SIG-M5 (cell line): ENCODE results near the gene RUFY4.
A peak's percentile ranks its signal among the peaks of the same experiment; 100 is the strongest.

ENCODE experiments used
- DNase-seq: peaks from one replicate; lab custom pipeline; 2025; lab: John Stamatoyannopoulos, UW

The RUFY4 gene

DNA sequence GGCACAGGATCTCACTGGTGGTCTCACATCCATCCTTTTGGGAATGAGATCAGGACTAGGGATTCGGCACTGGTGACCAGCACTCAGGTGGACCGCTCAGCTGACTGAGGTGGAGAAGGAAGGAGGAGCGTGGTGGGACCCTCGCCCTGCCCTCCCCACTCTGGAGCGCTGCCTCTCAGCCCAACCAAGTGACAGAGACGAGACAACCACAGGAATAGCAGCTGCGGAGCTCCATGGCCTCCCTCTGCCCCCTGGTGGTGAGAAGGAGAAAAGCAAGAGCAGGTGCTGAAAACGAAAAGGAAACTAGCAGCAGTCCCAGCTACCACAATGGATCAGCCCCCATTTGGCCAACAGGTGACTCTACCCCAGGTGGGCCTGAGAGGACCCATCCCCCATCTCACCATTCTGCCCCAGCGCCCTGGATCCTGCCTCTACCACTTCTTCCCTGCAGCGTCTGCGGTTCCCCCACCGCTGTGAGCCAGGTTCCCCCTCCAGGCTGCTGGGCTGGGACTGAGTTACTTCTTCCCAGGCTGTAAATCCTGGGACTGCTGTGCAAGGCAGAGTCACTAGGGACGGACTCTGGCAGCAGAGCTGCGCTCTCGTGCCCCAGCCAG lies at the start of gene RUFY4:
Gene RUFY4, plus strand, starts transcription at position 533 of the 614 bp plus-strand sequence. CDS start 1,353 bp downstream, outside the sequence.
- peak; percentile 52 for DNase-seq

DNA sequence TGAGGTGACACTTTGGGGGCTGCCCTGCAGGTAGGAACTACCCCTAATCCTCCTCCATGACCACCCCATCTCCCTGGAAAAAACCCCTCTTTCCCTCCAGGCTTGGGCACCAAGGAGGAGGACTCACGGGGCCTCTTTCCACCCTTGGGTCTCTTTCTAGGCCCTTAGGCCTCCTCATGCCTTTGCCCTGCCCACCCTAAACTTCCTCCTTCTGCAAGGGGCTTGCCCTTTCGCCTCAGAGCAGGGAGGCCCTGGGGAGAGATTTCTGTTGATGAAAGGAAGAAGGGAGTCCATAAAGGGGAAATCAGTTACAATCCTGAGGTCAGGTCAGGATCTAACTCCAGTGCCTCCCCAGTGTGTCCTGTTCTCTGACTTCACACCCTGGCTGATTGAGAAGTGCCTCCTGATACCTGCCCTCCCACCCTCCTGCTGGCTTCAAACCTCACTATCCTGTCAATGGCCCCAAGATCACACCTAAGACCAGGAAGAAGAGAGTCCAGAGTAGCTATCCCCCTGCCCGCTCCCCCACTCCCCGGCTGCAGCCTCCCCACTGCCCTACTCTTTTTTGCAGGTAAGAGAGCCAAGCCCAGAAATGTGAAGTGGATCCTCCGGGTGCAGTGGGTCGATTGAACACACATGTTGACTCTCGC lies 49.5 kb upstream of the RUFY4 start:
- peak; percentile 12 for DNase-seq

DNA sequence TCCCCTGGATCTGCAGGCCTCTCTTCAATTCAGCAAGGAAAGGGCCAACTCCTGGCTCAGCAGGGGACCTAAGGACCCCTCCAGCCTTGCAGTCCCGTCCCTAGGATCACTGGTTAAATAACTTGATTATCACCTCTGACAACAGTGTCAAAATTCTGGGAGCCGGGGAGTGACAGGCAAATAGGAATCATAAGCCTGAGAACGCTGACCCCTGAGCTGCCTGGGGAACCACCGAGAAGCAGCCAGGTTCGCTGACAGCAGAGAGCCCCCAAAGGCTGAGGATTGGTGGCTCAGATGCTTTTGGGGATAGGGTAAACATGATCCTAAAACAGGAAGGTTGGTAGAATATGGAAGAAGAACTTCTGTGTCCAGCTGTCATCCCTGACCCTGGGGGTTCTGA lies 48.8 kb upstream of the RUFY4 start:
- DNase-seq = no peak

- no peak for DNase-seq
Measured at GRCh38 chr2:218020966-218021535, 48.0 kb upstream of the RUFY4 start.

DNA sequence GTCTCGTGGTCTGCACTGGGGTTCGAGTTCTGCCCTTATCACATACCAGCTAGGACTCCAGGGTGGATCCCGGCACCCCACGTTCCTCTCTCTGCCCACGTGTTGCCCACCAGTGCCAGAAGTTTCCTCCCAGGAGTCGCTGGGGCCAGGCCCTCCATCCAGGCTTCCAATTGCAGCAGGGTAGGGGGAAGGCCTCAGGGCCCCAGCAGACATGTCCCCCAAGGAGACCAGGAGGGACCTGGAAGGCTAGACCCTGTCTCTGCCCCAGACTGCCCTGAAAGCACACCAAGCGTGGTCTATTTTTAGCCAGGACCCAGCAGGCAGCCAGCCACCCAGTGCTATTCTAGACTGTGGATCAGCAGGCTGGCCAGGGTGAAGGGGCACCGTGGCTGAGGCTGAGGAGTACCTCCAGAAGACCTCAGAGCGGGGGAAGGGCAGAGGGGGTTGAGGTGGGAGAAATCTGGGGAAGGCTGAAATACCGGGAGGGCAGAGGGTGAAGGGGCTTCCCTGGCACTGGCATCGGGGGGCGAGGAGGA lies 47.4 kb upstream of the RUFY4 start:
- DNase-seq = no peak

GRCh38 chr2:218022131-218022850 lies 46.8 kb upstream of the RUFY4 start:
- DNase-seq = no peak

DNA sequence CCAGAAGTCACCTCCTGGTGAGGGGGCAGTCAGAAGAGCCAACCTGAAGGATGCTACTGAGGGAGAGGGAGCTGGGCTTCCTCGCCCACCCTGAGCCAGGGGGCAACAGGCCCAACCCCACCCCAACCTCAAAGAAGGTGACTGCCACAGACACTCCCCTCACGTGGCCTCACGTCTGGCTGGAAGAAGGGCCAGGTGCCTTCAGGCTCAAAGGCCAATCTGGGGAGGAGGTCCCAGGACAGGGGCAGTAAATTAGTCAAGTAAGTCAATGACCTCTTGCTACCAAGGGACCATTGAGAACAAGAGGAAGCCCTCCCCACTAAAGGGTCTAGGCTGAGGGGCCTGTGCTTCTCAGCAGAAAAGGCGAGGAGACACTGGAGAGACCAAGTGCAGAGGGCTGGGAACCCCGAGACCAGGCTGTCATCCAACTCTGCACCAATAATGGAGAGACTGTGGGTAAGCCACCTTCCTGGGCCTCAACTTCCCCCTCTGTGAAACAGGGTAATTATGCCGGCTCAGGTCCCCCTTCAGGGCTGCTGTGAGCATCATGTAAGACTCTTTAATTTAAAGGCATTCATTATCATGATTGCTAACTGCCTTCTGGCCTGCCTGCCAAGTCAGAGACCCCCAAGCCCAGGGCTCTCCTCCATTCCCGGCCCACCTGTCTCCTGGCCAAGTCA lies 46.1 kb upstream of the RUFY4 start:
- no peak for DNase-seq

GRCh38 chr2:218023636-218024035 lies 45.4 kb upstream of the RUFY4 start:
- no peak for DNase-seq

DNA sequence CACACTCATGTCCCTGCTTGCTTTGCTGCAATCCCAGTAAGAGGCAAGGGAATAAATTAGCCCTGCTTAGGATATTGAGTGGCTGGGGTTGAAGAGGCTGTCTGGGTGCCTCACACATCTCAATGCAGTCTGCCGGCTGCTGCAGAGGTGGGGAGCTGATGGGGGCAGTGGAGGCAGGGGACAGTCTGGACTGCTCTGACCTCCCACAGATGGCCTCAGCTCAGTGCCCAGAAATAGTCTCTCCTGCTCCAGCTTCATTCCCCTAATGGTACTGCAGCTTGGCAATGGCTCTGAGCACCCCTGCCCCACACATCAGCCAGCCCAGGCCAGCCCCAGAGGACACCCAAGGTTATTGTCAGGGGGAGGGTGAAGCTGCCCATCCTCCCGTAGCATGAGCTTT lies 44.7 kb upstream of the RUFY4 start:
- DNase-seq = no peak

- no peak for DNase-seq
Measured at GRCh38 chr2:218024871-218025270, 44.2 kb upstream of the RUFY4 start.

DNA sequence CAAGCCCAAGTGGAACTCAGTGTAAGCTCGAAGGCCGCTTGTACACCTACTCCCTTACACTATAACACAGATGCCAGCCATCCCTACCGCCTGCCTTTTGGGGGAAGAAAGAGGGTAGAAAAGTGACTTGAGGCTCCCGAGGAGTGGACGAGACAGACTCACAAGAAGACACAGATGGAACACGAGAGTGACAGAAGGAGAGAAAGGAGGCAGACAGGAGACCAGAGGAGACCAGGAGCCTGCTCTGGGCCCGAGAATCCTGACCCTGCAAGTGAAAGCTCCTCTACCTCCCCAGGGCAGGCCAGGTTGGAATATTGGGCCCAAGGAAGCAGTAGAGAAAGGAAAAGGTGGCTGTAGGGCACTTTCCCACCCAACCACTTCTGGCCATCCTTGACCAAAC lies 42.8 kb upstream of the RUFY4 start:
- DNase-seq = no peak

DNA sequence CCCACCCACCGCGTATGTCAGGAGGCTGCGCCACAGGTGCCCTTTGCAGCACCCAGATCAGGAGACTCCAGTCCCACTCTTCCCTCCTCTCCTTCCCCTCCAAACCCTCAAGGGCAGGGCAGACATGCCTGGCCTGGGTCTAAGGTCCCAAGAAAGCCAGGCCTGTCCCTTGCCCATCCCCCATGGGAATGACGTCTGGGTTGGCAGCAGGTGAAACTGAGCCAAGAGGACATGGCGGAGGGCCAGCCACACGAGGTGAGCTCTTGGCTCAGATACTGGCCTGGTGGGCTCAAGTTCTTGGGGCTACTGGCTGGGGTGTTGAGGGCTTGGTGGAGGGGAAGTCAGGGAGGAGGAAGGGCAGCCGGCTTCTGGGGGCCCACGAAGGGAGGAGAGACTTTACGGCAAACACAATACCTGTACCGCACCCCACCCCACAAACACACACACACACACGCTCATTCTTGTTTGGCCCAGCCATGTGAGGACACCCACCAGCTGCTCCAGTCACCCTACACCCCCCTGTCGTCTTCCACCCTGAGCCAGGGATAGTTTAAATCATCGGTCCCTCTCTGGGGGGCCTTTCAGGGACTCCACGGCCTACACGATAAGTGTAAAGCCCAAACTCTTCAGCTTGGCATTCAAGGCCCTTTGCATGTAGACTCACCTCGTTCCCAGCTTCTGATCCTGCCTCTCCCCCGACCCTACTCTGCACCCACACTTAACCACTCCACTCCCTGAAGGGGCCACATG lies 42.2 kb upstream of the RUFY4 start:
- DNase-seq = no peak

- DNase-seq = no peak
Measured at GRCh38 chr2:218027426-218028188, 41.4 kb upstream of the RUFY4 start.

- DNase-seq = no peak
Measured at GRCh38 chr2:218028189-218028495, 40.9 kb upstream of the RUFY4 start.

DNA sequence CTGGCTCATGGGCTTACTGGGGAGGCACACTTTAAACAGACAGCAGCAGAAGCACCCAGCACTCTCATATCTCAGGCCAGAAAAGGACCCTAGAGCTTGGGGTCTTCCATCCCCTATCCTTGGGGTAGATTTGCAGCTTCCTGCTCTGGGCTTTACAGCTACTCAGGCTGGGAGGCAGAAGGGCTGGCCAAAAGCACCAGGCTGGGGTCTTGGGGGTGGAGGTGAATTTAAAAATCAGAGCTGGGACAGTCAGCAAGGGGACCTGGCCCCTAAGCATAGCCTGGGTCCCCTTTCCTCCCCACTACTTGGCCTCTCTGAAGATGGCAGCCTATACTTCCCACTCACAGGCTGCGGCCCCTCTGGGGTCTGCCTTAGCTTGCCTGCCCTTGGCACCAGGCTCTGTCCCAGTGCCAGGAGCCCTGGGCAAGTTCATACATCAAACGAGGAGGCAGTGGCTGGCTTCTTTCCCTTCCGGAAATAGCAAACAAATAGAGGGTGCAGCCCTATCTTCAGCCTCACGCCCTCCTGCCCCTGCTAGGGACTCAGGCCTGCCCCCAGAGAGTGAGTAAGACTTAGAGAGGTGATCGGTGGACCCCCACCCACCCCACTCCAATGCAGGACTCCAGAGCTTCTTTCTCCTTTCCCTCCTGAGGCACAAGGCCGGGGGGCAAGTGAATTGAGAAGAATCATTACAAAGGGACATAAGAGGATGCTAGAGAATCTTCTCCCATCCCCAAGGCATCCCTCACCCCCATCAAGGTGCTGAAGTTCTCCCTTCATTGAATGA lies 40.3 kb upstream of the RUFY4 start:
- no peak for DNase-seq

GRCh38 chr2:218029366-218030360 lies 39.4 kb upstream of the RUFY4 start:
- DNase-seq = no peak

DNA sequence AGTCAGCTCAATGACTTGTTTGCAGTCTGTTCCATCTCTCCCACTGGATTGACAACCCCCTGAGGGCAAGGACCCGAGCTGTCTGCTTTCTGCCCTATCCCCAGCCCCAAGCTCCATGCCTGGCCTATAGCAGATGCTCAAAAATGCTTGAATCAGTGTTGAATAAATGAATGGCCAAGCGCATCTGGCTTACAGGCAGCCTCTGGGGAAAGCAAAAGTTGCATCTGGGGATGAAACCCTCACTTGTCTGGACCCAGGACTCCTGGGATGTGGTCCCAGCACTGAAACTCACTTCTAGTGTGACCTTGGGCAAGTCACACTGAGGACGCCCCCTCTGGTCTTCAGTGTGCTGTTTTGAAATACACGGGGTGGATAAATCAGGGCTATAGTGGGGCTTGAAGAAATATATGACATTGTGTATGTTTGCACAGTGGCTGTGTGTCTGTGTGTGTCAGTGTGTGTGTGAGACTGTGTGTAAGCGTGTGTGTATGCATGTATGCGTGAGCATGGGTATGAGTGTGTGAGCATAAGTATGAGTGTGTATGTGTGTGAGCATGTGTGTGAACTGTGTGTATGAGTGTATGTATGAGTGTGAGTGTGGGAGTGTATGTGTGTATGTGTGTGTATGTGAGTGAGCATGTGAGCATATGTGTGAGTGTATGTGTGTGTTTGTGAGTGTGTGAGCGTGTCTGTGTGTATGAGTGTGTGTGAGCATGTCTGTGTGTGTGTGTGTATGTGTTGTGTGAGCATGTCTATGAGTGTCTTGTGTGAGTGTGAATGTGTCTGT lies 38.5 kb upstream of the RUFY4 start:
- DNase-seq = no peak

GRCh38 chr2:218031261-218031660 lies 37.8 kb upstream of the RUFY4 start:
- DNase-seq = no peak
